Duodenal mucosa (tissue), 2 donors: Measurements from ENCODE around the gene CBFA2T2.
"Not testable (repeated sequence)": the region's sequence is repeated elsewhere in the genome, so short reads cannot be mapped to it uniquely, and the experiment has no call there.

Experiments
- H3K27ac ChIP-seq: one replicate; pipeline ENCODE4 v1.7.0; 2013; ENCODE audit warnings: low read depth, low read length
- H3K27me3 ChIP-seq, 2 donors: one replicate each; pipeline ENCODE4 v1.7.0; 2013; ENCODE audit warnings: low read length in 2 of 2, control low read depth in 1 of 2; ENCODE audit not compliant: insufficient read depth in 2 of 2, control insufficient read depth in 1 of 2
- H3K36me3 ChIP-seq, 2 donors: one replicate each; pipeline ENCODE4 v1.7.0; 2013; ENCODE audit warnings: low read length in 2 of 2, control low read depth in 1 of 2; ENCODE audit not compliant: insufficient read depth in 2 of 2, control insufficient read depth in 1 of 2
- H3K4me1 ChIP-seq, 2 donors: one replicate each; pipeline ENCODE4 v1.7.0; 2013; ENCODE audit warnings: low read length in 2 of 2, control low read depth in 1 of 2; ENCODE audit not compliant: insufficient read depth in 2 of 2, control insufficient read depth in 1 of 2
- H3K4me3 ChIP-seq, 2 donors: one replicate each; pipeline ENCODE4 v1.7.0; 2013; ENCODE audit warnings: low read length in 2 of 2, low read depth in 1 of 2
- H3K9ac ChIP-seq, 2 donors: one replicate each; pipeline ENCODE4 v1.7.0; 2013; ENCODE audit warnings: low read length in 2 of 2, low read depth in 1 of 2
- H3K9me3 ChIP-seq, 2 donors: one replicate each; pipeline ENCODE4 v1.7.0; 2013; ENCODE audit warnings: low read length in 2 of 2, control low read depth in 1 of 2; ENCODE audit not compliant: control insufficient read depth in 1 of 2

Gene CBFA2T2

GRCh38 chr20:33526769-33527168 lies 36.9 kb downstream of the CBFA2T2 start:
- no peak overlapping the region for H3K27ac ChIP-seq
- H3K9me3 ChIP-seq = no peaks in the 10 kb centered on the region
- H3K4me1 ChIP-seq = peaks cover 6 to 10% of the 10 kb centered on the region in 2 donors
- H3K27me3 ChIP-seq = no peaks in the 10 kb centered on the region
- H3K9ac ChIP-seq = no peak overlapping the region
- H3K36me3 ChIP-seq = no peaks in the 10 kb centered on the region
- H3K4me3 ChIP-seq = no peak overlapping the region

- H3K4me1 ChIP-seq = peaks cover 3 to 22% of the 10 kb centered on the region in 2 donors
- no peak overlapping the region for H3K27ac ChIP-seq
- no peaks in the 10 kb centered on the region for H3K27me3 ChIP-seq
- H3K36me3 ChIP-seq = no peaks in the 10 kb centered on the region
- H3K9ac ChIP-seq = no peak overlapping the region
- H3K4me3 ChIP-seq = peak overlapping the region in 1 of 2 donors; percentile 3
- no peaks in the 10 kb centered on the region for H3K9me3 ChIP-seq
Measured at GRCh38 chr20:33531047-33531877, 41.4 kb downstream of the CBFA2T2 start.

- no peak overlapping the region for H3K9ac ChIP-seq
- no peaks in the 10 kb centered on the region for H3K36me3 ChIP-seq
- no peak overlapping the region for H3K4me3 ChIP-seq
- peaks cover 3 to 22% of the 10 kb centered on the region in 2 donors for H3K4me1 ChIP-seq
- no peaks in the 10 kb centered on the region for H3K27me3 ChIP-seq
- H3K27ac ChIP-seq = no peak overlapping the region
- H3K9me3 ChIP-seq = no peaks in the 10 kb centered on the region
Measured at GRCh38 chr20:33531885-33532284, 42.0 kb downstream of the CBFA2T2 start.

GRCh38 chr20:33532753-33533459 lies 43.0 kb downstream of the CBFA2T2 start:
- no peaks in the 10 kb centered on the region for H3K36me3 ChIP-seq
- H3K4me1 ChIP-seq = peaks cover 3 to 22% of the 10 kb centered on the region in 2 donors
- H3K27ac ChIP-seq = no peak overlapping the region
- no peaks in the 10 kb centered on the region for H3K9me3 ChIP-seq
- H3K9ac ChIP-seq = no peak overlapping the region
- no peaks in the 10 kb centered on the region for H3K27me3 ChIP-seq
- no peak overlapping the region for H3K4me3 ChIP-seq

- H3K27ac ChIP-seq, H3K27me3 ChIP-seq, H3K9me3 ChIP-seq, H3K36me3 ChIP-seq, H3K9ac ChIP-seq, H3K4me3 ChIP-seq: not testable (repeated sequence)
- H3K4me1 ChIP-seq = peaks cover 3 to 29% of the 10 kb centered on the region in 2 donors
Measured at GRCh38 chr20:33535717-33536116, 45.8 kb downstream of the CBFA2T2 start.

GRCh38 chr20:33537608-33538007 lies 47.7 kb downstream of the CBFA2T2 start:
- Histone ChIP-seq H3K27me3 (no peaks in the 10 kb centered on the region), H3K4me1 (peaks cover 7 to 18% of the 10 kb centered on the region in 2 donors), H3K9ac (no peak overlapping the region), H3K4me3 (no peak overlapping the region), H3K9me3 (no peaks in the 10 kb centered on the region), H3K27ac (no peak overlapping the region), H3K36me3 (no peaks in the 10 kb centered on the region)

GRCh38 chr20:33539129-33539528 lies 49.2 kb downstream of the CBFA2T2 start:
- Histone ChIP-seq H3K4me1 (peaks cover 7 to 14% of the 10 kb centered on the region in 2 donors), H3K36me3 (no peaks in the 10 kb centered on the region), H3K4me3 (no peak overlapping the region), H3K9me3 (no peaks in the 10 kb centered on the region), H3K27ac (no peak overlapping the region), H3K27me3 (no peaks in the 10 kb centered on the region), H3K9ac (no peak overlapping the region)

- Histone ChIP-seq H3K9me3 (no peaks in the 10 kb centered on the region), H3K9ac (no peak overlapping the region), H3K36me3 (no peaks in the 10 kb centered on the region), H3K27ac (no peak overlapping the region), H3K27me3 (no peaks in the 10 kb centered on the region), H3K4me3 (no peak overlapping the region), H3K4me1 (peaks cover 7 to 14% of the 10 kb centered on the region in 2 donors)
Measured at GRCh38 chr20:33540427-33540826, 50.5 kb downstream of the CBFA2T2 start.

- Histone ChIP-seq H3K4me1 (peaks cover 7 to 14% of the 10 kb centered on the region in 2 donors), H3K36me3 (no peaks in the 10 kb centered on the region), H3K9ac (no peak overlapping the region), H3K27ac (no peak overlapping the region), H3K4me3 (no peak overlapping the region), H3K9me3 (no peaks in the 10 kb centered on the region), H3K27me3 (no peaks in the 10 kb centered on the region)
Measured at GRCh38 chr20:33541074-33541473, 51.2 kb downstream of the CBFA2T2 start.

- Histone ChIP-seq H3K9me3 (no peaks in the 10 kb centered on the region), H3K4me1 (peaks cover 7 to 14% of the 10 kb centered on the region in 2 donors), H3K27me3 (no peaks in the 10 kb centered on the region), H3K4me3 (no peak overlapping the region), H3K9ac (no peak overlapping the region), H3K27ac (no peak overlapping the region), H3K36me3 (no peaks in the 10 kb centered on the region)
Measured at GRCh38 chr20:33541797-33542196, 51.9 kb downstream of the CBFA2T2 start.
